Panc1 (cell line): ENCODE data around the gene ARHGAP23. TPM values are rescaled to one million over a fixed set of nuclear protein-coding genes. Genes with fewer than 3 reads are reported as not detected.

Source experiments
- ATAC-seq: fragments of 200-7000 bp; cut with Tn5 transposase; 2 replicates; pipeline ENCODE4 v1.9.1; 2020; ENCODE audit warnings: mild to moderate bottlenecking, moderate library complexity
- BruUV-seq: library from RNA; stranded (reverse); fragments of 400-500 nt; replicated peaks from 2 replicates; lab custom pipeline; 2021; lab: Mats Ljungman, UMichigan
- CTCF ChIA-PET: fragments of 300-600 bp; sonication (Branson Sonifier 250); formaldehyde crosslinking; loops from one replicate; lab custom pipeline; 2022; ENCODE audit warnings: antibody characterized with exemption; lab: Charles Lee
- POLR2A ChIA-PET: fragments of 300-600 bp; sonication (Branson Sonifier 250); formaldehyde crosslinking; loops from one replicate; lab custom pipeline; 2022; ENCODE audit warnings: antibody characterized with exemption; lab: Charles Lee
- DNase-seq: peaks from one replicate; pipeline ENCODE4 v3.0.0-alpha.2; 2010; ENCODE audit warnings: low read depth, low spot score
- H3K27ac ChIP-seq: 2 replicates; pipeline ENCODE4 v1.5.1; 2011; ENCODE audit warnings: mild to moderate bottlenecking, low read length, inconsistent platforms
- H3K27me3 ChIP-seq: fragments of 200-500 bp; sonication (Bioruptor generic); 2 replicates; pipeline ENCODE4 v1.6.0; 2014; ENCODE audit warnings: low read length, inconsistent platforms; ENCODE audit not compliant: control insufficient read depth, insufficient read depth
- H3K36me3 ChIP-seq: fragments of 200-500 bp; sonication (Bioruptor generic); 2 replicates; pipeline ENCODE4 v1.5.1; 2014; ENCODE audit warnings: inconsistent platforms, mild to moderate bottlenecking, low read length, moderate library complexity; ENCODE audit not compliant: control insufficient read depth, insufficient read depth
- H3K4me1 ChIP-seq: 2 replicates; pipeline ENCODE4 v1.5.1; 2011; ENCODE audit warnings: inconsistent platforms, mild to moderate bottlenecking, low read length, moderate library complexity; ENCODE audit not compliant: control insufficient read depth, insufficient read depth
- H3K4me3 ChIP-seq, 2 experiments: 2 replicates each; pipeline ENCODE4 v1.5.1; 2011 to 2012; ENCODE audit warnings: low read depth in 2 of 2, low read length in 2 of 2, mild to moderate bottlenecking in 2 of 2, inconsistent platforms in 1 of 2, moderate library complexity in 1 of 2
- H3K9me3 ChIP-seq: fragments of 200-500 bp; sonication (Bioruptor generic); 2 replicates; pipeline ENCODE4 v1.5.1; 2014; ENCODE audit warnings: low read depth, mild to moderate bottlenecking, inconsistent platforms, low read length, moderate library complexity; ENCODE audit not compliant: control insufficient read depth, insufficient read depth
- POLR2AphosphoS5 ChIP-seq: IDR thresholded peaks from 2 replicates; pipeline ENCODE4 v1.6.1; 2012; ENCODE audit warnings: mild to moderate bottlenecking, low read depth, low read length, moderate library complexity
- REST ChIP-seq, 2 experiments: IDR thresholded peaks; 2 replicates each; pipeline ENCODE4 v1.6.1; 2011 to 2012; ENCODE audit warnings: low read depth in 2 of 2, control low read depth in 1 of 2, low read length in 1 of 2, mild to moderate bottlenecking in 1 of 2, moderate library complexity in 1 of 2; ENCODE audit not compliant: insufficient read depth in 1 of 2
- SIN3A ChIP-seq: IDR thresholded peaks from 2 replicates; pipeline ENCODE4 v1.6.1; 2012; ENCODE audit warnings: low read depth, mild to moderate bottlenecking, low read length, moderate library complexity, borderline replicate concordance; ENCODE audit not compliant: insufficient read depth
- TCF7L2 ChIP-seq: IDR thresholded peaks from 2 replicates; pipeline ENCODE4 v1.6.1; 2011; ENCODE audit warnings: mild to moderate bottlenecking, low read depth, low read length, inconsistent platforms
- in situ Hi-C: cut with HindIII; loops from 2 replicates; pipeline ENCODE4 v1.10.0; 2016; ENCODE audit warnings: low sequenced_read_pairs, low pct_unique_long_range_greater_than_20kb
- intact Hi-C: fragments of 100-400 bp; cut with micrococcal nuclease; formaldehyde crosslinking; loops from one replicate; pipeline ENCODE4 v1.10.0; 2022; ENCODE audit not compliant: unreplicated experiment
- total RNA-seq: library from RNA; stranded (reverse); gene quantifications from one replicate; pipeline ENCODE4 v1.2.1, GENCODE V29; 2021; ENCODE audit not compliant: unreplicated experiment
- TF ChIP-seq, protein P1 (sequence below): fragments of 450-650 bp; IDR thresholded peaks from 2 replicates; pipeline ENCODE4 v1.5.1; 2017; ENCODE audit warnings: mild to moderate bottlenecking

Gene ARHGAP23
- total RNA-seq, 1 experiment from 2014 or later = 33.0 TPM

- in situ Hi-C loops (no loop called here), intact Hi-C loops (no loop called here)
- TF ChIP-seq, protein P1, sequence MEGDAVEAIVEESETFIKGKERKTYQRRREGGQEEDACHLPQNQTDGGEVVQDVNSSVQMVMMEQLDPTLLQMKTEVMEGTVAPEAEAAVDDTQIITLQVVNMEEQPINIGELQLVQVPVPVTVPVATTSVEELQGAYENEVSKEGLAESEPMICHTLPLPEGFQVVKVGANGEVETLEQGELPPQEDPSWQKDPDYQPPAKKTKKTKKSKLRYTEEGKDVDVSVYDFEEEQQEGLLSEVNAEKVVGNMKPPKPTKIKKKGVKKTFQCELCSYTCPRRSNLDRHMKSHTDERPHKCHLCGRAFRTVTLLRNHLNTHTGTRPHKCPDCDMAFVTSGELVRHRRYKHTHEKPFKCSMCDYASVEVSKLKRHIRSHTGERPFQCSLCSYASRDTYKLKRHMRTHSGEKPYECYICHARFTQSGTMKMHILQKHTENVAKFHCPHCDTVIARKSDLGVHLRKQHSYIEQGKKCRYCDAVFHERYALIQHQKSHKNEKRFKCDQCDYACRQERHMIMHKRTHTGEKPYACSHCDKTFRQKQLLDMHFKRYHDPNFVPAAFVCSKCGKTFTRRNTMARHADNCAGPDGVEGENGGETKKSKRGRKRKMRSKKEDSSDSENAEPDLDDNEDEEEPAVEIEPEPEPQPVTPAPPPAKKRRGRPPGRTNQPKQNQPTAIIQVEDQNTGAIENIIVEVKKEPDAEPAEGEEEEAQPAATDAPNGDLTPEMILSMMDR = no peak
- TF ChIP-seq SIN3A (no peak), POLR2AphosphoS5 (no peak), TCF7L2 (no peak), REST (IDR thresholded peaks at IDR 0.05; ENCODE audit: insufficient read depth in 1 of 2, low read depth in 2 of 2, low read length in 1 of 2) (no peak)
- no peak for ATAC-seq
- H3K36me3 ChIP-seq = no peaks in the 10 kb centered on the region
- H3K27ac ChIP-seq = no peak overlapping the region
- no peaks in the 10 kb centered on the region for H3K9me3 ChIP-seq
- CTCF ChIA-PET = interaction anchor here (0.6 to 0.7 kb wide), 2 partner anchors 41 to 142 kb away, joined by 5 to 6 read pairs; partner anchors contain the start of gene EPOP
- no TSS peak for BruUV-seq
- no peak overlapping the region for H3K4me3 ChIP-seq
- H3K27me3 ChIP-seq = no peaks in the 10 kb centered on the region
- no peaks in the 10 kb centered on the region for H3K4me1 ChIP-seq
- DNase-seq = no peak
- POLR2A ChIA-PET = interaction anchor here (0.6 kb wide), 1 partner anchor 25 kb away, joined by 12 read pairs; no protein-coding TSS in a partner anchor
Measured at GRCh38 chr17:38532451-38532850, 104.2 kb downstream of the ARHGAP23 start.

DNA sequence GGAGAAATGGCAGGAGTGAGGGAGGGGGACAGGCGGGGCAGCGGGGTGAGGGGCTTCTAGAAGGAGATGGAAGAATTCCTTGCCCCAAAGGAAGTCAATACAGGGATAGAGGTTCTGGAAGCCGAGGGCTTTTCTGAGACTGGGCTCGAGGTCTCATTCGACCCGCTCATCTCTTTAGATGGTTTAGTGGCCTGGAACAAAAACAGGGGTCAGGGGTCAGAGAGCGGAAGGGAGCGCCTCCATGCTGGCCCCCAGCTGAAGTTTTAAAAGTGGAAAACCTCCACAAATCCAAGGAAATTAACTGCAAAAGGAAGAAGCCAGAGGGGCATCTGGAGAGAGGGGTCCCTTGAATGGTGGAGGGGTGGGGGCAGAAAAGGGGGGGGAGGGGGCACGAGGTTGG, 105.0 kb downstream of the ARHGAP23 start:
- ATAC-seq = no peak
- H3K27ac ChIP-seq = no peak overlapping the region
- no peak for TF ChIP-seq TCF7L2
- no peak for TF ChIP-seq REST (IDR thresholded peaks at IDR 0.05; ENCODE audit: insufficient read depth in 1 of 2, low read depth in 2 of 2, low read length in 1 of 2)
- TF ChIP-seq, protein P1 = no peak
- no peak for TF ChIP-seq POLR2AphosphoS5
- TF ChIP-seq SIN3A = no peak
- H3K4me3 ChIP-seq = no peak overlapping the region
- intact Hi-C loops (no loop called here), in situ Hi-C loops (no loop called here)
- H3K9me3 ChIP-seq = no peaks in the 10 kb centered on the region
- DNase-seq = no peak
- BruUV-seq = no TSS peak
- no peaks in the 10 kb centered on the region for H3K36me3 ChIP-seq
- ChIA-PET CTCF (interaction anchor here (0.6 to 0.7 kb wide), 2 partner anchors 42 to 142 kb away, joined by 5 to 6 read pairs; partner anchors contain the start of gene EPOP), POLR2A (no interaction called here)
- no peaks in the 10 kb centered on the region for H3K4me1 ChIP-seq
- no peaks in the 10 kb centered on the region for H3K27me3 ChIP-seq
